DND-41 (cell line): ENCODE data around the gene TM4SF4.

ENCODE experiments used
- ATAC-seq: fragments of 200-7000 bp; cut with Tn5 transposase; 3 replicates; pipeline ENCODE4 v1.9.1; 2021; ENCODE audit warnings: low read depth; ENCODE audit not compliant: insufficient read depth
- DNase-seq: peaks from one replicate; pipeline ENCODE4 v3.0.0-alpha.2; 2020
- H2AFZ ChIP-seq: 2 replicates; pipeline ENCODE4 v1.6.0; 2012; ENCODE audit warnings: low read depth, low read length
- H3K27ac ChIP-seq: 2 replicates; pipeline ENCODE4 v1.5.1; 2012; ENCODE audit warnings: low read length, inconsistent platforms
- H3K27me3 ChIP-seq: fragments of 200-600 bp; sonication (generic); 2 replicates; pipeline ENCODE4 v1.6.0; 2012; ENCODE audit warnings: low read length, mild to moderate bottlenecking, inconsistent platforms; ENCODE audit not compliant: insufficient read depth, poor library complexity
- H3K36me3 ChIP-seq: 2 replicates; pipeline ENCODE4 v1.5.1; 2012; ENCODE audit warnings: low read length, inconsistent platforms; ENCODE audit not compliant: insufficient read depth
- H3K4me1 ChIP-seq: 2 replicates; pipeline ENCODE4 v1.5.1; 2012; ENCODE audit warnings: mild to moderate bottlenecking, low read length; ENCODE audit not compliant: insufficient read depth
- H3K4me2 ChIP-seq: 2 replicates; pipeline ENCODE4 v1.6.0; 2012; ENCODE audit warnings: mild to moderate bottlenecking, moderate library complexity, low read length, inconsistent platforms; ENCODE audit not compliant: insufficient read depth
- H3K4me3 ChIP-seq, 2 experiments: fragments of 200-600 bp in 1 of 2; shearing (Covaris generic) in 1 of 2; 2 replicates each; pipeline ENCODE4 v1.5.1; 2012 to 2016; ENCODE audit warnings: inconsistent platforms in 2 of 2, low read length in 2 of 2, mild to moderate bottlenecking in 2 of 2, low read depth in 1 of 2, moderate library complexity in 1 of 2
- H3K79me2 ChIP-seq: 2 replicates; pipeline ENCODE4 v1.6.0; 2012; ENCODE audit warnings: low read length, inconsistent platforms; ENCODE audit not compliant: insufficient read depth
- H3K9ac ChIP-seq: 2 replicates; pipeline ENCODE4 v1.6.0; 2012; ENCODE audit warnings: low read depth, mild to moderate bottlenecking, inconsistent platforms, low read length, moderate library complexity
- H3K9me3 ChIP-seq: 2 replicates; pipeline ENCODE4 v1.5.1; 2012; ENCODE audit warnings: low read length, moderate library complexity, mild to moderate bottlenecking, inconsistent platforms; ENCODE audit not compliant: insufficient read depth, severe bottlenecking
- H4K20me1 ChIP-seq: 2 replicates; pipeline ENCODE4 v1.6.0; 2012; ENCODE audit warnings: low read length; ENCODE audit not compliant: insufficient read depth
- CTCF ChIP-seq: IDR thresholded peaks from 2 replicates; pipeline ENCODE4 v1.5.1; 2012; ENCODE audit warnings: borderline replicate concordance, low read length, moderate library complexity, mild to moderate bottlenecking; ENCODE audit not compliant: poor library complexity, severe bottlenecking; ENCODE audit errors: extremely low read depth
- EZH2 ChIP-seq: IDR thresholded peaks from 3 replicates; pipeline ENCODE4 v1.6.1; 2012; ENCODE audit warnings: borderline replicate concordance, low read depth, mild to moderate bottlenecking, moderate library complexity, low read length, inconsistent platforms; ENCODE audit not compliant: severe bottlenecking

TM4SF4 gene

GRCh38 chr3:149465351-149465883, 9.1 kb upstream of the TM4SF4 start:
- Histone ChIP-seq H3K27ac (no peak overlapping the region), H3K4me3 (no peak overlapping the region), H4K20me1 (no peaks in the 10 kb centered on the region), H3K4me2 (no peak overlapping the region), H3K9ac (no peak overlapping the region), H3K9me3 (no peaks in the 10 kb centered on the region), H3K27me3 (peaks cover 9% of the 10 kb centered on the region), H2AFZ (no peak overlapping the region), H3K36me3 (no peaks in the 10 kb centered on the region), H3K4me1 (no peaks in the 10 kb centered on the region), H3K79me2 (no peaks in the 10 kb centered on the region)
- ATAC-seq = no peak
- TF ChIP-seq EZH2 (no peak), CTCF (no peak)
- DNase-seq = no peak

- ATAC-seq (no peak), DNase-seq (no peak)
- Histone ChIP-seq H4K20me1 (no peaks in the 10 kb centered on the region), H2AFZ (no peak overlapping the region), H3K4me3 (no peak overlapping the region), H3K9ac (no peak overlapping the region), H3K27ac (no peak overlapping the region), H3K9me3 (no peaks in the 10 kb centered on the region), H3K36me3 (no peaks in the 10 kb centered on the region), H3K27me3 (peaks cover 9% of the 10 kb centered on the region), H3K79me2 (no peaks in the 10 kb centered on the region), H3K4me1 (no peaks in the 10 kb centered on the region), H3K4me2 (no peak overlapping the region)
- TF ChIP-seq EZH2 = no peak
- TF ChIP-seq CTCF = no peak
Measured at GRCh38 chr3:149466192-149466591, 8.3 kb upstream of the TM4SF4 start.

- no peak for ATAC-seq
- Histone ChIP-seq H3K4me1 (no peaks in the 10 kb centered on the region), H3K27ac (no peak overlapping the region), H2AFZ (no peak overlapping the region), H3K27me3 (peaks cover 9% of the 10 kb centered on the region), H4K20me1 (no peaks in the 10 kb centered on the region), H3K36me3 (no peaks in the 10 kb centered on the region), H3K9ac (no peak overlapping the region), H3K4me2 (no peak overlapping the region), H3K9me3 (no peaks in the 10 kb centered on the region), H3K79me2 (no peaks in the 10 kb centered on the region), H3K4me3 (no peak overlapping the region)
- no peak for DNase-seq
- TF ChIP-seq EZH2 = no peak
- TF ChIP-seq CTCF = no peak
Measured at GRCh38 chr3:149468504-149469212, 5.8 kb upstream of the TM4SF4 start.
